GM21390 (cell line): Measurements from ENCODE around the gene RNASEH1.

Experiments used
- ATAC-seq: cut with Tn5 transposase; IDR thresholded peaks from one replicate; pipeline ENCODE4 v1.9.1; 2021; ENCODE audit not compliant: unreplicated experiment

The RNASEH1 gene

DNA sequence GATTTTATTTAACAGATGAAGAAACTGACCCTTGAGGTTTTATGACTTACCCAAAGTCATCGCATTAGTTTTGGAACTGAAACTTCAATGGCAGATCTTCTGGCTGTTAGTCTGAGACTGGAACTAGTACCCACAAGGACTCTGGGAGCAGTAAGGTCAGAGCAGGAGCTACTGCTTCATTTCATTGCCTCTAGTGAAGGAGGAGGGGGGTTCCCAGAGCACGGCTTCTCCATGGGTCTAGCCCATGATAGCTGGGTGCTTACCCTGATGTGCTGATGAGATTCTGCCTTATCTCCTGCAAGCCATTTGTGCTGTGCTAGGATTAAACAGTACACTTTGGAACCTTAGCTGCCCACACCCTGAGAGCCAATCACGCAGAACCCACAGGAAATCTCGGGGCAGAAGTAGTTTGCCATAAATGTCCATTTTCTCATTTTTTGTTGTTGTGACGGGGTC is 5.4 kb upstream of the RNASEH1 start:
- ATAC-seq, result peak; percentile 45

DNA sequence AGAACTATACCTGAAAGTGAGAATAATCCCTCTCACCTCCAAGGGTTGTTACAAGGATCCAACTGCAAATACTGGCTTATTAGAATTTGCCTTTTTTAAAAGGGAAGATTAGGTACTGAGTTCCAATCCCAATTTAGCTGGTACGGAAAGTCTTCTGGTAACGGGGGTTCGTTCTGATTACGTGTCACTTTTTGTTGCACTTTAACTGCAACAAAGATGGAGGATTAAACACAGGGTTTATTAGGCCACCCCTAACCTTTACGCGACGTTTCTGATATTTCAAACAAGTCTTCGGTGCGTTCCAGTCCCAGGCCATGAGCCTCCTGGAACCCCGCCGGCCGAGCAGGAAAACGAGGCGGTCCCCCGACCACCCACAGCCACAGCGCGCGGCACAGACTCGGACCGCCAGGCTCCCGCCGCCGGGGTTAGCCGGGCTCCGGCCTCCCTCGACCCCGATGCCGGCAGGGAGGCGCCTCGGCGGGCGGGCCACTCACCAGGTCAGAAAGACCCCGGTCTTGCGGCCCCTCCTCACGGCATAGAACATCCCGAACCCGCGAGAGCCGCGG is 411 bp downstream of the RNASEH1 start:
- peak; percentile 17 for ATAC-seq

DNA sequence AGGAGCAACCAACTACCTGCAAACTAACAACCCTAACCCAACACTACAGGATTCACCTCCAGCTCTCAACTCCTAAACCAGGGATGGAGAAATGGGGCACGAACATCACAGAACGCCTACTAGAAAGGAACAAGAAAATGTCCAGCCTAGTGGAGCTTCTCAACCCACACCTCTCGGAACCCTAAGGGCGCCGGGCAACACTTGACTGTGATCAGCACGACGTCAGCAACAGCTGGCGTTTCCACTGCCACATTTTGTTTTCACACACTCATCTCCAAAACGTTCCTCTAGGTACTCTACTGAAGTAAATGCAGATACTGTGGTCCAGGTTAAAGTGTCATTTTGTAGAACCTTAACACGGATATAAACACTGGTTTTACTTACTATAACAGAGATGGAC is 4.2 kb downstream of the RNASEH1 start:
- ATAC-seq, result no peak

DNA sequence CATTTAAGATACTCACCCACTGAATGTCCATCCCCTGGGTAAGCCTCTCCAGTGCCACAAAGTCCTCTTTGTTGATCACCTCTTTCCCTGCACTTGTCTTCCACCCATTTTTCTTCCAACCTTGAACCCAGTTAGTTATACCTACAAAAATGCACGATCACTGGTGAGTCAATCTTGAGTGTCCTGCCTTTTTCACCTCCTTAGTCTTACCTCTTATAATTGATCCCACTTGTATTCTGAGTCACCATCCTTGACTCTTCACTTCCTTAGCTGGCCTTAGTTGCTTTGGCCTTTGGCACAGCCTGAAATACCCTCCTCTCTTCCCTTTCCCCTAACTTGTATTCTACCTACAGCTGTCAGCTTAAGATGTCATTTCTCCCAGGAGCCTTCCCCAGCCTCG is 10.2 kb downstream of the RNASEH1 start:
- no peak for ATAC-seq

DNA sequence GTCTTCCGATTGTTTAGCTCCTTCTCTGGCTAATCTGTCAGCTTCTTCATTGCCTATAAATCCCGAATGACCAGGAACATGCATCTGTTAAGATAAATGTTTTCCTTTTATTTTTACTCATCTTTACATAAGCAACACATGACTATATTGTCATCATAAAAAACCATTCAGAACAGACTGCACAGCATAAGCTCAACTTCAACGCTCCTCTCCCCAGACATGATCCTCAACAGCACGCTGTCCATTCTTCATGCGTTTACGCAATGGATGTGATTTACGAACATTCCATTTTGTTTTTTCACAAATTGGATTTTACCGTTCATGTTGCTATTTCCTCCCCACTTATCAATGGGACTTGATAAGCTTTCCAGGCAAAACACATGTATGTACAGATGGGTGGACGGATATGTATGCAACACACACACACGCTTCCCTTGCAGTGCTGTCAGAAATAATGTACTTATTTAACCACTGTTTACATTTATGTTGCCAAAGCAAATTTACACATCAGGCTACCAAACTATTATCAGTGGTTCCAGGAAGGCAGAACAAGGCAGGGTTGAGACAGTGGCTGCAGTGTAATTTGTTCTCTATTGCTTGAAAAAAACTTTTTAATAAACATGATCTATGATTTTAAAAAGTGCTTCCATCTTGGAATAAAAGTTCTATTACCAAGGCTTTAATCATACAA is 12.2 kb downstream of the RNASEH1 start:
- no peak for ATAC-seq

DNA sequence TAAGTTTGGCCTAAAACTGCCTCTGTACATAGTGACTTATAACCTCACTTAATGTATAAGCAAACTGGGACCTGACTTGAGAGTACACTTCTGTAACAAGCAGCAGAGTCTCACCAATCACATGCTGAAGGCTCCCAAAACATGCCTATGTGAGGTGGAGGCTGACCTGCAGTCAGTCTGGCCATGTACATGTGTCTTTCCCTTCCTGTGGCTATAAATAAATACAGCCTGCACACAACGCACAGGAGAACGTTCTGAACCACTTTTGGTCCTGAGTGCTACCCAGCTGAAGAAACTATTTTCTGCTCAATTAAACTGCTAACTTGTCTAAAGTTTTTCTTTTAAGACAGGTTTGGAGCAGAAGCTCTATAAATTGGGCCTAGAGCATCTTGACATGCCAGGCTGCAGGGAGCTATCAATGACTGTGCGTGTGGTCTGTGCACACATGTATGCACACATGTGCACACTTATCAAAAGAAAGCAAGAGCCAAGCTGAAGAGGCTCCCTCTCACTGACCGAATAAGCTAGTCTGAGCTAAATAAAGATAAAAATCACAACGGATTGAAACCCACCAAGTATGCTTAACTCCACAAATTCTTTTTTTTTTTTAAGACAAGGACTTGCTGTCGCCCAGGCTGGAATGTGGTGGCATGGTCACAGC is 15.0 kb downstream of the RNASEH1 start:
- ATAC-seq, result no peak

DNA sequence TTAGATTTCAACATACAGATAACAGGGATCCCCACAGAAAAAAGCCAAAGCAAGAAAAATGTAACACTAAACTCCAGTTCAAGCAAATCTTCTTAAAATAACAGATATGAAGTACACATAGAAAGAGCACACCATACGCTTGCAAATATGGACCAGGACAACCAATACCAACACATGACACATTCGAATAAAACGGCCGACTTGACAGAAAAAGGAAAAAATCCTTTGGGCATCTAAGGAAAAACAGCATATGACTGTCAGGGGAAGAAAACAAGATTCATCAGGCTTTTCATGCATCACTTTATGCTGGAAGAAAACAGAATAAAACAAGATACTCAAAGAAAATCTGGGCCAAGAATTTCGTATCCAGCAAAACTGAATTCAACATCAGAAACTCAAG is 16.0 kb downstream of the RNASEH1 start:
- no peak for ATAC-seq

DNA sequence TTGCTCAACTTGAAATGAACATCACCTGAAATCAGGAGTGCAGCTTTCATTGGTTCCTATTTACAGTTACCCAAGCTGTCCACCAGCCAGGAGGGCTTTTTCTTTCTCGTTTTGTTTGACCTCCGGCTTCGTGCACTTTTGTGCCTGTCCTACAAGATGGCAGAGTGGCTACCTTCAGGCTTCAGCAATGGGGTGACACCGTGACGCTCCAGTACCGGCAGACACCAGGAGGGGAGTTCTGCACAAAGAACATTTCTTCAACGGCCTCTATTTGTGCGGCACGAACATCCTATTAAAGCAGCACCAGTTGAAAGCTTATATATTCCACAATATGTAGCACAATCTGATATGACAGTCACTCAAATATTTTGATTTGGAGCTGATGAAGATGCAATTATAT is 18.3 kb downstream of the RNASEH1 start:
- no peak for ATAC-seq

DNA sequence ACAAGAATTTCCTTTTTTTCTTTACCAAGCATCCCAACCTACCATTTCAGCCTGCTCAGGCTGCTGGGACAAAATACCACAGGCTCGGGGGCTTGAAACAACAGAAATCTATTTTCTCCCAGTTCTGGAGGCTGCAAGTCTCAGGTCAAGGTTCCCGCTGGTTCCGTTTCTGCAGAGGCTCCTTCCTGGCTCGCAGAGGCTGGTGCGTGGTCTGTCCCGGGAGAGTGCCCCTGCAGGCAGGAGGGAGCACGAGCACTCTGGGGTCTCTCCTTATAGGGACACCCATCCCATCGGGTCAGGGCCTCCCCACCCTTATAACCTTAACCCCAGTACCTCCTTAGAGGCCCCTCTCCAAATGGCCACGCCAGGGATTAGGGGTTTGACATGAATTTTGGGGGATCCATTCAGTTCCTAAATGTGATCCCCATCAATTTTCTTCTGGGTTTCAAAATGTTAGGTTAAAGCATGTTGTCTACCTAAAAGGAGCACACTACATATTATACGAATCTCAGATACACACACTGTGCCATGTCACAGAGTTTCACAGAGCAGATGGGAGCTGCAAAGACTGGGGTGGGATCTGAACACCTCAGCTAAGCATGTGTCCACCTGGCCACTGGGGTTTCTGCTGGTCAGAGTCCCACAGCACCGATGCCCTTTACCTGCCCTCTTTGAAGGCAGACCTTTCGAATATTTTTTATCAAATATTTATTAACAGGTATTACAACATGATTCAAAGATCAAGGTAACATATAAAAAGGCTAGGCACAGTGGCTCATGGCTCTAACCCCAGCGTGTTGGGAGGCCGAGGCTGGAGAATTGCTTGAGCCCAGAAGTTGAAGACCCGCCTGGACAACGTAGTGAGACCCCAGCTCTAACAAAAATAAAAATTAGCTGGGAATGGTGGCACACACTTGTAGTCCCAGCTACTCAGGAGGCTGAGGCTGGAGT is 21.2 kb downstream of the RNASEH1 start:
- no peak for ATAC-seq

DNA sequence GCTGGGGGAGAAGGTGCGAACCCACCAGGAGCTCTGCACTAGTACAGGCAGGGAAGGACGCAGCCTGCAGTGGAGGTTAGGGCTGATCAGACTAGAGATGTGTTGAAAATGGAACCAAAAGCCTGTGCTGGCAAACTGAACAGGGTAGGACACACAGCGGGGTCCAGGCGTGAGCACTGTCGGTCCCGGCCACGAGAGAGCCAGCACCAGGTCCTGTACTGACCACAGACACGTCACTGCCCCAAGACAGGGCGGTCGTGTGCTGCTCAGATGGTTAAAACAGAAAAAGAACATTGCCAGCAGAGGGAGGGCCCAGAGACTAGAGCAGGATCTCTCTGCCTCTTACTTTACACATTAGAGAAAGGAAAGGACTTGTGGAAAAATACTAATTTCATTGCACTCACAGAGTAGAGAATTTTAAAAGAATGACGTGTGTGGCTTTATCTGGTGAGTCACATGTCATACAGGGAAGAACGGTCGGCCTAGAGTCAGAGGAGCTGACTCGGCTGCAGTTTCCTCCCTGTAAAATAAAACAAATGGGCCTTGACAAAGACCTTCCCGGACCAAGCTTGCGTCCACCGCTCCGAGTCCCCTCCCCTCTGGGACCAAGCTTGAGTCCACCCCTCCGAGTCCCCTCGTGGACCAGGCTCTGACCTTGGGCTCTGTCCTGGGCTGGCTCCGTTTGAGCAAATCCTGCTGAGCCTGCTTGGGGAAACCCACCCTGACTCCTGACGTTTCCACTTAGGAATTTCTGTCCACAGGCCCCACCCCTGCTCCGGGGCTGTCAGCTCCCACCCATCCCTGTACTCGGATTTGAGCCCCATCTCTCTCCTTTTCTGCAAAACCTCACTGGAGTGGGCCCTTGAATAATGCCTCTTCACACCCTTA is 22.1 kb downstream of the RNASEH1 start:
- no peak for ATAC-seq

DNA sequence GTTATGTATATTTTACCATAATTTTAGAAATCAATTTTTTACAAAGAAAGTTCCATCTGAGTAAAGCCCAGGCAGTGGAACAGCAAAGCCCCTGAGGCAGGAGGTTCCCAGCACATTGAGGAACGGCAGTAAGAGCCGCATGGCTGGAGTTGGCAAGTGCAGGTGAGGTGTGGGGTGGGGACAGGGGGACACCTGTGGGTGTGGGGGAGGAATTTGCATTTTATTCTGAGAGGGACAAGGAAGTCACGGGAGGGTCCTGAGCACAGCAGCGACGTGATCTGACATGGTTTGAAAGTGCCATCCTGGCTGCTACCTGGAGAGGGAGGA is 22.7 kb downstream of the RNASEH1 start:
- no peak for ATAC-seq

DNA sequence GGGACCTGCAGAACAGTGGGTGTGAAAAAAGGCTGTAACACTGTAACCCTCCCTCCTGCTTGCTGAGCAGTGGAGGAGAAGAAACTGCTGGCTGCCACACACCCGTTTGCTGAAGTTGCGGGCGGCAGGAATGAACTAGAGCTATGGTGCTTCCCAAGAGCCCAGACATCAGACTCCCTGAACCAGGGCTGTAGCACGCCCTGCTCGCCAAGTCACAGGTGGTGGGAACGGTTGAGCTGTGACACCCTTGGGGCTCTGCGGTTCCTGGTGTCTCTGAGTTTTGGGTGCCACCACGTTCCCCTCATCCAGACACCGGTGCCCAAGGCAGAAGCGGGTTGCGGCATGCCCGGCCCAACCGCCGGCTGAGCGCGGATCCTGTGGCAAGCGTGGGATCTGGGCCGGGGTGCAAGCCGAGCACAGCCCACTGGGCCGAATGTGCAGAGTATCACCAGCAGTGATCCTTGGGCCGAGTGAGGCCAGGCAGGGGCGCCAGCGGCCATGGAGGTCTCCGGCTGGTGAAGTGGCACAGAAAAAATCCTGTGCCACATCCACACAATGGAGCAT is 23.8 kb downstream of the RNASEH1 start:
- no peak for ATAC-seq

DNA sequence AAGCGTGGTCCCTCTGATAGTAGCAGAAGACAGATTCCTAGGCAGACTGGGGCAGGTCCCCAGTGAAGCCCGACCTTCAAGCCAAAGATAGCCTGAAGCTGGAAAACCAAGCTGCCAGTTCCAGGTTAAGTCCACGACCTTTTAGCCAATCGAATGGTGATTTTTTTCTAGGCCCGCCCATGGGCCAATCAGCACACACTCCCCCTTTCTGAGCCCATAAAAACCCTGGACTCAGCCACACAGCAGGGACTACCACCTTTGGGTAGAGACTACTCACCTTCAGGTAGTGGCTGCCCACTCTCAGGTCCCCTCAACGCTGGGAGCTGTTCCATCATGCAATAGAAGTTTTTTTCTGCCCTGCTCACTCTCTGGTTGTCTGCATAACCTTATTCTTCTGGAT is 24.3 kb downstream of the RNASEH1 start:
- no peak for ATAC-seq

DNA sequence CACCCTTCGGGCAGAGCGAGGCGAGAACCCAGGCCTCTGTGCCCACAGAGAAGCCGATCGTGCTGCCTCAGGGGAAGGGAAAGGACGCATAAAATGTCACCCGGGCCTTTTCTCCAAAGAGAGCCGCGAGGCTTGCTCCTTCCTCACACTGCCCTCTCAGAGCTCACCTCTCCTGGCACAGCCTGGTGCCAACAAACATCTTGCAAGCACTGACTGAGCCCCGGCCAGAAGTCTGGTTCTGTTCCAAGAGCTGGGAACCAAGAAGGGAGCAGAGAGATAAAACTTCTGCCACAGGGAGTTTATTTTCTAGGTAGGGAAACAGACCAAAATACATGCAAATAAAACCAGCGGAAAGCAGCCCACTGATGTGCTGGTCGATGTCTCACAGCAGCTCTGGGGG is 25.2 kb downstream of the RNASEH1 start:
- ATAC-seq, result no peak

DNA sequence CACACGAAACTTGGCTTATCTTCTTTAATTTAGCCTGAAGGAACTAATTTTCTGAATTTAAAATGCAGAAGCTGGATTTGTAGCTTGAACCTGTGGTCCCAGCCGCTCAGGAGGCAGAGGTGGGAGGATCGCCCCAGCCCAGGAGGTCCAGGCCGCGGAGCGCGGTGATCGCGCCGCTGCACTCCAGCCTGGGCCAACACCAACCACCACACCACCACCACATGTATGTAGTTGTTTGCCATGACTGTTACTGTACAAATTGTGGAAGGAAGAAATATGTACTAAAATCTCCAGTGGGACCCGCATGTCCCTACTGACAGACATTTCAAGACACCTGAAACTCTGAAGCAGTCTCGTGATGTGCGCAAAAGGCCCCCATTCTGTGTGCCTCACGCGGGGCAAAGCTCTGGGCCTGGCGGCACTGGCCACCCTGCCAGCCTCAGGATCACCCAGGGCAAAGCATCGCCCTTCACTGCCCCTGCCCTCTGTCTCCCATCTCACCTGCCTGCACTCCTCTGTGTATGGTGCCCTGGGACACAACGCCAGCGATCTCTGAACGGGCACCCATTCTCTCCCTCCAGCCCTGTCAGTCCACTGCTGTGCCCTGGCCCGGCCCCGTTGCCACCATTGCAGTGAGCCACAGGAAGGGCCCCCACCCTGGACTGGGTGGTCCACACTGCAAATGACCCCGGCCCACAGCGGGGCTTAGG is 28.7 kb downstream of the RNASEH1 start:
- no peak for ATAC-seq

DNA sequence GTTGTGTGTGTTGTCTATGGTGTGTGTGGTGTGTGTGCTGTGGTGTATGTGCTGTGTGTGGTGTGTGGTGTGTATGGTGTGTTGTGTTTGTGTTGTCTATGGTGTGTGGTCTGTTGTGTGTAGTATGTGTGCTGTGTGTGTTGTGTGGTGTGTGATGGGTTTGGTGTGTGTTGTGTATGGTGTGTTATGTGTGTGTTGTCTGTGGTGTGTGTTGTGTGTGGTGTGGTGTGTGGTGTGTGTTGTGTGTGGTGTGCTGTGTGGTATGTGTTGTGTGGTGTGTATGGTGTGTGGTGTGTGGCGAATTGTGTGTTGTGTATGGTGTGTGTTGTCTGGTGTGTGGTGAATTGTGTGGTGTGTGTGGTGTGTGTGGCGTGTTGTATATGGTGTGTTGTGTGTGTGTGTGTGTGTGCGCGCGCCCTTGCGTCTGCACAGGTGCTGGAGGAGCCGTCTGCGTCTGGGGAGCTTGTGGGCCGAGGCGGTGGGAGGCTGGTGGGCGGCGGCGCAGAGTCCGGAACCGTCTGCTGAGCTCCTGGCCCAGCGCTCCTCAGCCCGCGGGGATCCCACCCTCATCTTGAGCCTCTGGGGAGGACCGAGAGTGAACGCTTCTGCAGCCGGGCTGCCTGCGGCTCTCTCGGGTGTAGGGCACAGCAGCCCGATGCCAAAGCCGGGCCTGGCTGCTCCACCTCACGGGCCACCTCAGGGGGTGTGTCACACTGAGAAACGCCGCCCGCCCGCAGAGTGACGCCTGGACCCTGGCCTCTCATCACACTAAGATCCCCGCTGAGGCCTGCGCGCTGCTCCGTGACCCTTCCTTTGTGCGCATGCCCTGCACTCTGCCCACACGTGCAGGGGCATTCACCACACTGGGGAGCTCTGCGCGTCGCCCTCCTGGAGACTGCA is 30.0 kb downstream of the RNASEH1 start:
- ATAC-seq, result no peak

DNA sequence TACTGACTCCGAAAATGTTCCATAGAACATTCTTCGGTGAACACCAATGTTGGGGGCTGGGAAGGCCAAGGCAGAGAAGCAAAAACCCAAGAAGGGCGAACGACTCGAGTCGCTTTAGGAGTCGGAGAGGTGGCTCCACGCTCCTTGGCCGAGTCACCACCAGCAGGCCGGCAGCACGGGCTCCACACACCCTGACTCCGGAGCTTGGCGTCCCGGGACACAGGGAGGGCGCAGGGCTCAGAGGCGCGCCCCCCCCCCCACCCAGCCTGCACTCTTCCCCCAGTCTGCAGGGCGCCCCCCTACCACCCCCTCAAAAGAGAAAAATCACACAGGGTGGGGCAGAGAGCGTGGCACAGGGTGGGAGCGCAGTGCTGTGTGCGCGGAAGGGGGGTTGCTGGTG is 31.3 kb downstream of the RNASEH1 start:
- no peak for ATAC-seq

DNA sequence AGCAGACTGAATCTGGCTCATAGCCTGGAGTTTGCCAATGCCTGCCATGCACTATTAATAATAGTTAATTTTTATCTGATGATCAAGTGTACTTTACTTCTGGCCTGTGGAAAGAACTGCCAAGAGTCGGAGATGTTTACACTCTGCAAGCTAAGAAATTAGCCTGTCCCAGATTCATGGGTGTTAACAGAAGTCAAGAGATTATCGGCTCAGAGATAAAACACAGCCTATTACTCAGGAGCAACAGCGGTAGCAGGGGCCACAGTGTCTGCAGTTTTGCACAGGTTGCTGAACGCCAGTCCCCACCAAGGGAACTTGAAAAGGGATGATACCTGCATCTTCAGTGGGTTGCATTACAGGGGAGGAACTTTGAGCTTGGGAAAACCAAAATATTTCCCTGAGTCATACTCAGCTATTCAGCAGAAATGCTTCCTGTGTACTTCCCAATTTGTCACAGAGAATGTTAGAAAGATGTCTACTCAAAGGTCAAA is 34.5 kb downstream of the RNASEH1 start:
- no peak for ATAC-seq
